GM20431 (cell line): ENCODE measurements around the gene RPS6KA4.

Experiments
- in situ Hi-C: fragments of 300-500 bp; cut with MseI, MboI; formaldehyde crosslinking; loops from one replicate; pipeline ENCODE4 v1.15.0; 2020; ENCODE audit warnings: low sequenced_read_pairs; ENCODE audit not compliant: unreplicated experiment

Gene RPS6KA4

GRCh38 chr11:64344787-64345186 is 14.2 kb upstream of the RPS6KA4 start:
- in situ Hi-C loops, result no loop called here

- in situ Hi-C loops, result no loop called here
Measured at GRCh38 chr11:64347193-64347867, 11.6 kb upstream of the RPS6KA4 start.

- in situ Hi-C loops, result no loop called here
Measured at GRCh38 chr11:64348383-64349024, 10.5 kb upstream of the RPS6KA4 start.

- in situ Hi-C loops, result no loop called here
Measured at GRCh38 chr11:64349025-64349387, 10.0 kb upstream of the RPS6KA4 start.

GRCh38 chr11:64349404-64349803 is 9.6 kb upstream of the RPS6KA4 start:
- in situ Hi-C loops, result no loop called here

- in situ Hi-C loops, result no loop called here
Measured at GRCh38 chr11:64351136-64351631, 7.8 kb upstream of the RPS6KA4 start.

GRCh38 chr11:64352099-64352994 is 6.6 kb upstream of the RPS6KA4 start:
- in situ Hi-C loops, result no loop called here

- in situ Hi-C loops, result no loop called here
Measured at GRCh38 chr11:64352995-64353714, 5.8 kb upstream of the RPS6KA4 start.

- in situ Hi-C loops, result no loop called here
Measured at GRCh38 chr11:64353715-64354506, 5.1 kb upstream of the RPS6KA4 start.

- in situ Hi-C loops, result no loop called here
Measured at GRCh38 chr11:64355078-64355940, 3.7 kb upstream of the RPS6KA4 start.

GRCh38 chr11:64356498-64357411 is 2.2 kb upstream of the RPS6KA4 start:
- in situ Hi-C loops, result no loop called here

GRCh38 chr11:64357446-64357845 is 1.5 kb upstream of the RPS6KA4 start:
- in situ Hi-C loops, result no loop called here

GRCh38 chr11:64357904-64358535 is 942 bp upstream of the RPS6KA4 start:
- in situ Hi-C loops, result no loop called here

- in situ Hi-C loops, result no loop called here
Measured at GRCh38 chr11:64358536-64358906, 441 bp upstream of the RPS6KA4 start.

- in situ Hi-C loops, result no loop called here
Measured at GRCh38 chr11:64359712-64360445, 917 bp downstream of the RPS6KA4 start.

GRCh38 chr11:64360448-64360921 is 1.5 kb downstream of the RPS6KA4 start:
- in situ Hi-C loops, result no loop called here
